G401 (cell line): ENCODE results near the gene TMEM97. TPM values are rescaled to one million over a fixed set of nuclear protein-coding genes. Genes with fewer than 3 reads are reported as not detected.
A peak's percentile ranks its signal among the peaks of the same experiment; 100 is the strongest.

Source experiments
- DNase-seq: peaks from one replicate; pipeline ENCODE4 v3.0.0-alpha.2; 2015; ENCODE audit warnings: low spot score
- in situ Hi-C: cut with HindIII; loops from 2 replicates; pipeline ENCODE4 v1.10.0; 2016; ENCODE audit warnings: low sequenced_read_pairs, mixed read lengths
- total RNA-seq: library from RNA; depleted of rRNA; stranded (reverse); fragments of >200 nt; shearing (Covaris generic); gene quantifications from 2 replicates; pipeline ENCODE4 v1.2.3, GENCODE V29; 2014

The TMEM97 gene
- total RNA-seq, 1 experiment from 2014 or later = 96.3 TPM

GRCh38 chr17:28350271-28350670 is 31.3 kb downstream of the TMEM97 start:
- in situ Hi-C loops = no loop called here
- DNase-seq = no peak

- DNase-seq = peak; percentile 92
Observed at GRCh38 chr17:28357061-28357900, 38.3 kb downstream of the TMEM97 start, which contains the start of gene POLDIP2. TSS of gene POLDIP2 (minus strand) at chr17:28357527. CDS start at chr17:28357448, 79 bp downstream.

GRCh38 chr17:28357901-28358197 is 38.8 kb downstream of the TMEM97 start:
- in situ Hi-C loops = no loop called here
- DNase-seq = no peak

More at GRCh38 chr17:28357061-28357900, 38.3 kb downstream of the TMEM97 start, which contains the start of gene POLDIP2:
- in situ Hi-C loops = no loop called here

- in situ Hi-C loops = no loop called here
- no peak for DNase-seq
Observed at GRCh38 chr17:28363186-28363585, 44.2 kb downstream of the TMEM97 start.

- no peak for DNase-seq
- in situ Hi-C loops = no loop called here
Observed at GRCh38 chr17:28363776-28364650, 45.0 kb downstream of the TMEM97 start.

- in situ Hi-C loops = no loop called here
Observed at GRCh38 chr17:28364665-28365363, 45.8 kb downstream of the TMEM97 start, which contains the start of gene SEBOX. TSS of gene SEBOX (minus strand) at chr17:28365199. CDS start at chr17:28365151, 48 bp downstream.

GRCh38 chr17:28365487-28365886 is 46.5 kb downstream of the TMEM97 start:
- in situ Hi-C loops = no loop called here
- DNase-seq = no peak

More at GRCh38 chr17:28364665-28365363, 45.8 kb downstream of the TMEM97 start, which contains the start of gene SEBOX:
- DNase-seq = no peak

- in situ Hi-C loops = no loop called here
- DNase-seq = no peak
Observed at GRCh38 chr17:28366605-28367004, 47.6 kb downstream of the TMEM97 start.

GRCh38 chr17:28367641-28368305 is 48.8 kb downstream of the TMEM97 start:
- DNase-seq = no peak
- in situ Hi-C loops = no loop called here

GRCh38 chr17:28368306-28368831 is 49.4 kb downstream of the TMEM97 start:
- DNase-seq = no peak
- in situ Hi-C loops = no loop called here

GRCh38 chr17:28368915-28369683 is 50.1 kb downstream of the TMEM97 start:
- in situ Hi-C loops = no loop called here
- no peak for DNase-seq

- DNase-seq = no peak
- in situ Hi-C loops = no loop called here
Observed at GRCh38 chr17:28369684-28370034, 50.7 kb downstream of the TMEM97 start.

- in situ Hi-C loops = no loop called here
Observed at GRCh38 chr17:28370035-28370743, 51.2 kb downstream of the TMEM97 start, which contains the start of gene VTN. TSS of gene VTN (minus strand) at chr17:28370307. CDS start at chr17:28370203, 104 bp downstream.

GRCh38 chr17:28370744-28371103 is 51.7 kb downstream of the TMEM97 start:
- DNase-seq = no peak
- in situ Hi-C loops = no loop called here

More at GRCh38 chr17:28370035-28370743, 51.2 kb downstream of the TMEM97 start, which contains the start of gene VTN:
- DNase-seq = peak; percentile 25

- in situ Hi-C loops = no loop called here
Observed at GRCh38 chr17:28371245-28372202, 52.5 kb downstream of the TMEM97 start, which contains the start of gene SARM1. TSS of gene SARM1 (plus strand) at chr17:28371694. CDS start at chr17:28372033, 339 bp downstream.

More at GRCh38 chr17:28371245-28372202, 52.5 kb downstream of the TMEM97 start, which contains the start of gene SARM1:
- DNase-seq = peak; percentile 90
